Measurements from ENCODE around the gene JAG2.
A peak's percentile ranks its signal among the peaks of the same experiment; 100 is the strongest.

The JAG2 gene

GRCh38 chr14:105132921-105133654 lies 35.5 kb downstream of the JAG2 start:
- Histone ChIP-seq H3K14ac (ENCODE audit: low read length) (no peak overlapping the region), H3K27me3 (ENCODE audit: insufficient read depth, low read length) (no peaks in the 10 kb centered on the region), H3K79me1 (ENCODE audit: low read length) (no peaks in the 10 kb centered on the region), H3K18ac (ENCODE audit: low read length) (no peak overlapping the region), H3K79me2 (ENCODE audit: control insufficient read depth, insufficient read depth, low read length, poor library complexity) (no peaks in the 10 kb centered on the region), H2AK5ac (ENCODE audit: low read length) (no peak overlapping the region), H3K4me1 (ENCODE audit: control insufficient read depth in 1 of 2, insufficient read depth in 2 of 2, low read length in 2 of 2) (no peaks in the 10 kb centered on the region), H2BK120ac (ENCODE audit: insufficient read depth, low read length, poor library complexity) (no peak overlapping the region), H4K91ac (ENCODE audit: low read depth, low read length) (no peak overlapping the region), H2BK5ac (ENCODE audit: low read depth, low read length, poor library complexity) (no peak overlapping the region), H4K8ac (ENCODE audit: low read depth, low read length) (no peak overlapping the region), H2BK12ac (ENCODE audit: low read length) (no peak overlapping the region), H3K23ac (ENCODE audit: low read length) (no peak overlapping the region), H4K12ac (ENCODE audit: low read depth, low read length) (no peak overlapping the region), H3K4me3 (ENCODE audit: low read depth, low read length) (no peak overlapping the region), H3K4me2 (ENCODE audit: low read length) (no peak overlapping the region), H2AFZ (ENCODE audit: insufficient read depth, low read length, poor library complexity) (no peak overlapping the region), H3K9ac (ENCODE audit: low read length) (no peak overlapping the region), H3K4ac (ENCODE audit: low read depth, low read length) (no peak overlapping the region), H3K36me3 (ENCODE audit: control insufficient read depth in 1 of 2, insufficient read depth in 2 of 2, low read length in 2 of 2) (no peaks in the 10 kb centered on the region), H3K9me3 (ENCODE audit: insufficient read depth, low read depth, low read length) (peaks cover 4% of the 10 kb centered on the region), H3K27ac (ENCODE audit: low read depth, low read length) (no peak overlapping the region)
- WGBS (ENCODE audit: extremely low coverage, insufficient coverage, insufficient read length): no CpG with 5 or more reads among the region's 4 CpGs
- DNase-seq: no peak

- Histone ChIP-seq H2BK5ac (ENCODE audit: low read depth, low read length, poor library complexity) (no peak overlapping the region), H2AK5ac (ENCODE audit: low read length) (no peak overlapping the region), H3K23ac (ENCODE audit: low read length) (no peak overlapping the region), H2BK120ac (ENCODE audit: insufficient read depth, low read length, poor library complexity) (no peak overlapping the region), H3K79me1 (ENCODE audit: low read length) (no peaks in the 10 kb centered on the region), H3K27me3 (ENCODE audit: insufficient read depth, low read length) (no peaks in the 10 kb centered on the region), H2AFZ (ENCODE audit: insufficient read depth, low read length, poor library complexity) (no peak overlapping the region), H4K8ac (ENCODE audit: low read depth, low read length) (no peak overlapping the region), H3K9ac (ENCODE audit: low read length) (no peak overlapping the region), H4K12ac (ENCODE audit: low read depth, low read length) (no peak overlapping the region), H4K91ac (ENCODE audit: low read depth, low read length) (no peak overlapping the region), H3K4me1 (ENCODE audit: control insufficient read depth in 1 of 2, insufficient read depth in 2 of 2, low read length in 2 of 2) (no peaks in the 10 kb centered on the region), H3K14ac (ENCODE audit: low read length) (no peak overlapping the region), H3K18ac (ENCODE audit: low read length) (no peak overlapping the region), H3K79me2 (ENCODE audit: control insufficient read depth, insufficient read depth, low read length, poor library complexity) (no peaks in the 10 kb centered on the region), H3K4me2 (ENCODE audit: low read length) (no peak overlapping the region), H3K36me3 (ENCODE audit: control insufficient read depth in 1 of 2, insufficient read depth in 2 of 2, low read length in 2 of 2) (no peaks in the 10 kb centered on the region), H3K4ac (ENCODE audit: low read depth, low read length) (no peak overlapping the region), H3K4me3 (ENCODE audit: low read depth, low read length) (no peak overlapping the region), H3K27ac (ENCODE audit: low read depth, low read length) (no peak overlapping the region), H2BK12ac (ENCODE audit: low read length) (no peak overlapping the region), H3K9me3 (ENCODE audit: insufficient read depth, low read depth, low read length) (peaks cover 4% of the 10 kb centered on the region)
- 100% methylated on average over 1 of the region's 2 CpGs for WGBS (ENCODE audit: extremely low coverage, insufficient coverage, insufficient read length)
- DNase-seq: no peak
These were observed 37.3 kb downstream of the JAG2 start for GRCh38 chr14:105131241-105131640.

GRCh38 chr14:105128059-105128458 lies 40.5 kb downstream of the JAG2 start:
- H3K79me2 ChIP-seq (ENCODE audit: control insufficient read depth, insufficient read depth, low read length, poor library complexity): no peaks in the 10 kb centered on the region
- H3K23ac ChIP-seq (ENCODE audit: low read length): no peak overlapping the region
- H3K27me3 ChIP-seq (ENCODE audit: insufficient read depth, low read length): no peaks in the 10 kb centered on the region
- no peak overlapping the region for H3K14ac ChIP-seq (ENCODE audit: low read length)
- H3K4me1 ChIP-seq (ENCODE audit: control insufficient read depth in 1 of 2, insufficient read depth in 2 of 2, low read length in 2 of 2): no peaks in the 10 kb centered on the region
- peak; percentile 11 to 43 for DNase-seq
- no peak overlapping the region for H2BK5ac ChIP-seq (ENCODE audit: low read depth, low read length, poor library complexity)
- no peak overlapping the region for H2BK120ac ChIP-seq (ENCODE audit: insufficient read depth, low read length, poor library complexity)
- no CpG with 5 or more reads among the region's 5 CpGs for WGBS (ENCODE audit: extremely low coverage, insufficient coverage, insufficient read length)
- H3K9me3 ChIP-seq (ENCODE audit: insufficient read depth, low read depth, low read length): peaks cover 9% of the 10 kb centered on the region
- no peak overlapping the region for H3K27ac ChIP-seq (ENCODE audit: low read depth, low read length)
- no peak overlapping the region for H2AK5ac ChIP-seq (ENCODE audit: low read length)
- H3K4ac ChIP-seq (ENCODE audit: low read depth, low read length): no peak overlapping the region
- H3K79me1 ChIP-seq (ENCODE audit: low read length): no peaks in the 10 kb centered on the region
- H2AFZ ChIP-seq (ENCODE audit: insufficient read depth, low read length, poor library complexity): no peak overlapping the region
- no peak overlapping the region for H3K4me3 ChIP-seq (ENCODE audit: low read depth, low read length)
- H3K36me3 ChIP-seq (ENCODE audit: control insufficient read depth in 1 of 2, insufficient read depth in 2 of 2, low read length in 2 of 2): no peaks in the 10 kb centered on the region
- H4K8ac ChIP-seq (ENCODE audit: low read depth, low read length): no peak overlapping the region
- no peak overlapping the region for H3K4me2 ChIP-seq (ENCODE audit: low read length)
- no peak overlapping the region for H4K91ac ChIP-seq (ENCODE audit: low read depth, low read length)
- no peak overlapping the region for H3K9ac ChIP-seq (ENCODE audit: low read length)
- H4K12ac ChIP-seq (ENCODE audit: low read depth, low read length): no peak overlapping the region
- no peak overlapping the region for H2BK12ac ChIP-seq (ENCODE audit: low read length)
- H3K18ac ChIP-seq (ENCODE audit: low read length): no peak overlapping the region

- no peak overlapping the region for H3K23ac ChIP-seq (ENCODE audit: low read length)
- no peak overlapping the region for H2BK12ac ChIP-seq (ENCODE audit: low read length)
- no peak overlapping the region for H3K4me3 ChIP-seq (ENCODE audit: low read depth, low read length)
- H2BK120ac ChIP-seq (ENCODE audit: insufficient read depth, low read length, poor library complexity): no peak overlapping the region
- H3K4me1 ChIP-seq (ENCODE audit: control insufficient read depth in 1 of 2, insufficient read depth in 2 of 2, low read length in 2 of 2): no peaks in the 10 kb centered on the region
- H3K9ac ChIP-seq (ENCODE audit: low read length): no peak overlapping the region
- H3K36me3 ChIP-seq (ENCODE audit: control insufficient read depth in 1 of 2, insufficient read depth in 2 of 2, low read length in 2 of 2): no peaks in the 10 kb centered on the region
- H4K12ac ChIP-seq (ENCODE audit: low read depth, low read length): no peak overlapping the region
- no peak overlapping the region for H2AFZ ChIP-seq (ENCODE audit: insufficient read depth, low read length, poor library complexity)
- H2BK5ac ChIP-seq (ENCODE audit: low read depth, low read length, poor library complexity): no peak overlapping the region
- no peak overlapping the region for H3K27ac ChIP-seq (ENCODE audit: low read depth, low read length)
- no peak overlapping the region for H4K91ac ChIP-seq (ENCODE audit: low read depth, low read length)
- no peak overlapping the region for H2AK5ac ChIP-seq (ENCODE audit: low read length)
- no peak overlapping the region for H3K14ac ChIP-seq (ENCODE audit: low read length)
- no peaks in the 10 kb centered on the region for H3K27me3 ChIP-seq (ENCODE audit: insufficient read depth, low read length)
- H3K79me2 ChIP-seq (ENCODE audit: control insufficient read depth, insufficient read depth, low read length, poor library complexity): no peaks in the 10 kb centered on the region
- peaks cover 14% of the 10 kb centered on the region for H3K9me3 ChIP-seq (ENCODE audit: insufficient read depth, low read depth, low read length)
- H3K79me1 ChIP-seq (ENCODE audit: low read length): no peaks in the 10 kb centered on the region
- H4K8ac ChIP-seq (ENCODE audit: low read depth, low read length): no peak overlapping the region
- H3K4me2 ChIP-seq (ENCODE audit: low read length): no peak overlapping the region
- DNase-seq: no peak
- H3K4ac ChIP-seq (ENCODE audit: low read depth, low read length): no peak overlapping the region
- no CpG with 5 or more reads among the region's 9 CpGs for WGBS (ENCODE audit: extremely low coverage, insufficient coverage, insufficient read length)
- no peak overlapping the region for H3K18ac ChIP-seq (ENCODE audit: low read length)
These were observed 41.6 kb downstream of the JAG2 start for GRCh38 chr14:105126981-105127329.

Data from trophoblast cell (in vitro differentiated cells and primary cell).